Non-pigmented ciliary epithelial cell (primary cell): Measurements from ENCODE around the gene LPA.

Experiments used
- DNase-seq: peaks from one replicate; pipeline ENCODE4 v3.0.0-alpha.2; 2010; ENCODE audit warnings: low read depth

The LPA gene

GRCh38 chr6:160519603-160520042 is 144.5 kb downstream of the LPA start:
- no peak for DNase-seq

- no peak for DNase-seq
These were observed 144.9 kb downstream of the LPA start for GRCh38 chr6:160519133-160519532.

- no peak for DNase-seq
These were observed 150.2 kb downstream of the LPA start for GRCh38 chr6:160513836-160514235.

- DNase-seq = no peak
These were observed 153.0 kb downstream of the LPA start for GRCh38 chr6:160510976-160511617.

- no peak for DNase-seq
These were observed 153.9 kb downstream of the LPA start for GRCh38 chr6:160510199-160510598.

- DNase-seq = no peak
These were observed 154.5 kb downstream of the LPA start for GRCh38 chr6:160509610-160510009.

- no peak for DNase-seq
These were observed 155.5 kb downstream of the LPA start for GRCh38 chr6:160508599-160508998.

- no peak for DNase-seq
These were observed 156.7 kb downstream of the LPA start for GRCh38 chr6:160507420-160507819.

GRCh38 chr6:160505970-160506369 is 158.1 kb downstream of the LPA start:
- no peak for DNase-seq

- DNase-seq = no peak
These were observed 163.4 kb downstream of the LPA start for GRCh38 chr6:160500639-160501038.

- DNase-seq = no peak
These were observed 169.5 kb downstream of the LPA start for GRCh38 chr6:160494576-160494975.

GRCh38 chr6:160489091-160489490 is 175.0 kb downstream of the LPA start:
- DNase-seq = no peak

GRCh38 chr6:160487116-160487515 is 177.0 kb downstream of the LPA start:
- DNase-seq = no peak
